Ovary (tissue), 3 donors: ENCODE measurements around the gene CNR1.

Experiments used
- CTCF ChIP-seq, 3 donors: fragments of 450-650 bp in 2 of 3; fragments of 200-600 bp in 1 of 3; IDR thresholded peaks; one replicate each; pipeline versions ENCODE4 v1.5.1 to v1.8.0; 2016 to 2022; ENCODE audit warnings: antibody characterized with exemption in 3 of 3, mild to moderate bottlenecking in 1 of 3
- EP300 ChIP-seq: sonication (generic); formaldehyde crosslinking; IDR thresholded peaks from one replicate; pipeline ENCODE4 v1.6.1; 2017; ENCODE audit warnings: antibody characterized with exemption
- POLR2A ChIP-seq: fragments of 450-650 bp; IDR thresholded peaks from one replicate; pipeline ENCODE4 v1.6.1; 2017; ENCODE audit warnings: antibody characterized with exemption, mild to moderate bottlenecking, moderate library complexity
- donor health status: DM: no; HTN: no; CAD: no.

GRCh38 chr6:88124925-88125557 is 41.1 kb downstream of the CNR1 start:
- TF ChIP-seq POLR2A: no peak
- TF ChIP-seq EP300: no peak
- no peak for TF ChIP-seq CTCF (IDR thresholded peaks at IDR 0.05)
